CD4-positive, alpha-beta T cell (primary cell): ENCODE results near the gene NLK. TPM values are rescaled to one million over a fixed set of nuclear protein-coding genes. Genes with fewer than 3 reads are reported as not detected.

Experiments
- ATAC-seq: fragments of 200-7000 bp; cut with Tn5 transposase; one replicate; pipeline ENCODE4 v1.10.0; 2022; ENCODE audit warnings: mild to moderate bottlenecking; ENCODE audit not compliant: poor library complexity
- CTCF ChIA-PET: fragments of 350-600 bp; sonication (Branson Sonifier 250); formaldehyde crosslinking; loops from one replicate; lab custom pipeline; 2021; ENCODE audit warnings: antibody characterized with exemption, inconsistent platforms; lab: Charles Lee
- POLR2A ChIA-PET: fragments of 350-600 bp; sonication (Branson Sonifier 250); formaldehyde crosslinking; loops from one replicate; lab custom pipeline; 2021; ENCODE audit warnings: antibody characterized with exemption, inconsistent platforms; lab: Charles Lee
- DNase-seq, 14 experiments: peaks; one replicate each; pipeline ENCODE4 v3.0.0-alpha.2; 2013 to 2020; ENCODE audit warnings: mixed read lengths in 2 of 14
- H3K27ac ChIP-seq, 2 donors: one replicate each; pipeline versions ENCODE4 v1.5.1 to v1.7.0; 2013; ENCODE audit warnings: low read length in 2 of 2, low read depth in 1 of 2, mild to moderate bottlenecking in 1 of 2
- H3K27me3 ChIP-seq, 2 experiments: 1 replicate in 1 of 2; 2 replicates in 1 of 2; pipeline versions ENCODE4 v1.6.1 to v1.7.0; 2013; ENCODE audit warnings: low read length in 2 of 2, control low read depth in 1 of 2, mild to moderate bottlenecking in 1 of 2, moderate library complexity in 1 of 2; ENCODE audit not compliant: insufficient read depth in 2 of 2, control insufficient read depth in 1 of 2
- H3K36me3 ChIP-seq: one replicate; pipeline ENCODE4 v1.6.1; 2013; ENCODE audit warnings: low read length, control low read depth; ENCODE audit not compliant: insufficient read depth
- H3K4me1 ChIP-seq: one replicate; pipeline ENCODE4 v1.6.1; 2013; ENCODE audit warnings: low read length, control low read depth; ENCODE audit not compliant: insufficient read depth
- H3K4me3 ChIP-seq: one replicate; pipeline ENCODE4 v1.5.1; 2013; ENCODE audit warnings: mild to moderate bottlenecking, low read length, moderate library complexity
- H3K9me3 ChIP-seq, 2 experiments: 1 replicate in 1 of 2; 2 replicates in 1 of 2; pipeline versions ENCODE4 v1.6.1 to v1.7.0; 2013; ENCODE audit warnings: low read length in 2 of 2, mild to moderate bottlenecking in 2 of 2, control low read depth in 1 of 2, moderate library complexity in 1 of 2; ENCODE audit not compliant: control insufficient read depth in 1 of 2, insufficient read depth in 1 of 2
- H3K27ac Mint-ChIP-seq: one replicate; pipeline ENCODE4 v1.8.0; 2020; ENCODE audit warnings: mixed read lengths
- H3K27me3 Mint-ChIP-seq: one replicate; pipeline ENCODE4 v1.8.0; 2021; ENCODE audit warnings: mixed read lengths
- H3K36me3 Mint-ChIP-seq: one replicate; pipeline ENCODE4 v1.8.0; 2021; ENCODE audit warnings: low read depth, mixed read lengths
- H3K4me1 Mint-ChIP-seq: one replicate; pipeline ENCODE4 v1.8.0; 2021; ENCODE audit warnings: low read depth, mixed read lengths
- H3K4me3 Mint-ChIP-seq: one replicate; pipeline ENCODE4 v1.8.0; 2020; ENCODE audit warnings: mild to moderate bottlenecking, mixed read lengths
- H3K9me3 Mint-ChIP-seq: one replicate; pipeline ENCODE4 v1.8.0; 2020; ENCODE audit warnings: mixed read lengths
- intact Hi-C, 2 experiments: fragments of 100-400 bp; cut with DNase I in 1 of 2; cut with micrococcal nuclease in 1 of 2; formaldehyde crosslinking; loops; one replicate each; pipeline versions ENCODE4 v1.15.1 to v1.9.0; 2023 to 2025; cut with DNase I, micrococcal nuclease
- total RNA-seq, 174 experiments: library from RNA in 2 of 174; stranded (reverse) in 2 of 174; gene quantifications; one replicate each; pipeline ENCODE4 v1.2.3 and lab custom pipeline; 2021 to 2026
- TF ChIP-seq, protein P1 (sequence below): fragments of 200-600 bp; IDR thresholded peaks from one replicate; pipeline ENCODE4 v1.8.0; 2022; ENCODE audit warnings: antibody characterized with exemption, mild to moderate bottlenecking

Gene NLK
- total RNA-seq, 2 experiments from 2014 or later = 6.8 to 7.7 TPM

GRCh38 chr17:28161311-28161710 lies 118.8 kb downstream of the NLK start:
- peaks cover 11% of the 10 kb centered on the region for H3K36me3 Mint-ChIP-seq
- no peak overlapping the region for H3K4me3 Mint-ChIP-seq
- H3K27me3 Mint-ChIP-seq = no peaks in the 10 kb centered on the region
- H3K9me3 Mint-ChIP-seq = no peaks in the 10 kb centered on the region
- no peaks in the 10 kb centered on the region for H3K4me1 Mint-ChIP-seq
- intact Hi-C loops = no loop called here
- TF ChIP-seq, protein P1, sequence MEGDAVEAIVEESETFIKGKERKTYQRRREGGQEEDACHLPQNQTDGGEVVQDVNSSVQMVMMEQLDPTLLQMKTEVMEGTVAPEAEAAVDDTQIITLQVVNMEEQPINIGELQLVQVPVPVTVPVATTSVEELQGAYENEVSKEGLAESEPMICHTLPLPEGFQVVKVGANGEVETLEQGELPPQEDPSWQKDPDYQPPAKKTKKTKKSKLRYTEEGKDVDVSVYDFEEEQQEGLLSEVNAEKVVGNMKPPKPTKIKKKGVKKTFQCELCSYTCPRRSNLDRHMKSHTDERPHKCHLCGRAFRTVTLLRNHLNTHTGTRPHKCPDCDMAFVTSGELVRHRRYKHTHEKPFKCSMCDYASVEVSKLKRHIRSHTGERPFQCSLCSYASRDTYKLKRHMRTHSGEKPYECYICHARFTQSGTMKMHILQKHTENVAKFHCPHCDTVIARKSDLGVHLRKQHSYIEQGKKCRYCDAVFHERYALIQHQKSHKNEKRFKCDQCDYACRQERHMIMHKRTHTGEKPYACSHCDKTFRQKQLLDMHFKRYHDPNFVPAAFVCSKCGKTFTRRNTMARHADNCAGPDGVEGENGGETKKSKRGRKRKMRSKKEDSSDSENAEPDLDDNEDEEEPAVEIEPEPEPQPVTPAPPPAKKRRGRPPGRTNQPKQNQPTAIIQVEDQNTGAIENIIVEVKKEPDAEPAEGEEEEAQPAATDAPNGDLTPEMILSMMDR = no peak
- H3K9me3 ChIP-seq = no peaks in the 10 kb centered on the region
- no peak overlapping the region for H3K4me3 ChIP-seq
- ChIA-PET CTCF (no interaction called here), POLR2A (no interaction called here)
- no peaks in the 10 kb centered on the region for H3K27me3 ChIP-seq
- no peaks in the 10 kb centered on the region for H3K4me1 ChIP-seq
- H3K36me3 ChIP-seq = peaks cover 6% of the 10 kb centered on the region
- ATAC-seq (no peak), DNase-seq (no peak)
- H3K27ac ChIP-seq = no peak overlapping the region
- no peak overlapping the region for H3K27ac Mint-ChIP-seq

- Histone ChIP-seq H3K4me1 (no peaks in the 10 kb centered on the region), H3K27me3 (no peaks in the 10 kb centered on the region), H3K9me3 (no peaks in the 10 kb centered on the region), H3K4me3 (no peak overlapping the region), H3K36me3 (peaks cover 12% of the 10 kb centered on the region), H3K27ac (no peak overlapping the region)
- intact Hi-C loops = no loop called here
- H3K4me1 Mint-ChIP-seq = peaks cover 5% of the 10 kb centered on the region
- no peaks in the 10 kb centered on the region for H3K9me3 Mint-ChIP-seq
- no peak overlapping the region for H3K4me3 Mint-ChIP-seq
- DNase-seq (no peak), ATAC-seq (no peak)
- POLR2A ChIA-PET = no interaction called here
- TF ChIP-seq, protein P1 = no peak
- peaks cover 49% of the 10 kb centered on the region for H3K36me3 Mint-ChIP-seq
- CTCF ChIA-PET = no interaction called here
- H3K27me3 Mint-ChIP-seq = no peaks in the 10 kb centered on the region
- H3K27ac Mint-ChIP-seq = no peak overlapping the region
Measured at GRCh38 chr17:28166478-28166877, 124.0 kb downstream of the NLK start.

DNA sequence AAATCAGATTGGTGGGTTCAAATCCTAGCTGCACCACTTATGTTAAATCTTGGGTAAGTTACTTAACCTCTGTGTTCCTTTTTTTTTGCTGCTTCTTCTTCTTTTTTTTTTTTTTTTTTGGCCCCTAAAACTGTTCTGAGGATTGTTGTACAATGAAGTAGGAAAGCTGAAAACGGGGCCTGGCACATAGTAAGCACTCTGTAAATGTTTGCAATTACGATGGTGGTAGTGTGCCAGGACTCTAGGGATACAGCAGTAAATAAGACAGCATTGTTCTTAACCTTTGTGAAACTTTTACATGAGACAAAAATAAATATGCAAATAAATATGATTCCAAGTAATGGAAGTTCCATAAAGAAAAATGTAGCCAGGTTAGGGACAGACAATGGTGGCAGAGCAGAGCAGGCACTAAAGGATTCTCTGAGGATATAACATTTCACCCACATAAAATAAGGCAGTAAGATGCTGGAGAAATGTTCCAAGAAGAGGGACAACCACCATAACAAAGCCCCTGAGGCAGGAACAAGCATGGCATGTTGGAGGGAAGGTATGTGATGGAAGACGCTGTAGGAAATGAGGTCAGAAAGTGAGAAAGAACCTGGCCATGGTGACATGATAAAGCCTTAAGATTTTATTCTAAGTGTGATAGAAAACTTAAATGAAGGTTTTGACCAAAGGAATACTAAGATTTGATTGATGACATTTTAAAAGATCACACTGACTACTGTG lies 127.3 kb downstream of the NLK start:
- Histone ChIP-seq H3K4me1 (no peaks in the 10 kb centered on the region), H3K4me3 (no peak overlapping the region), H3K36me3 (peaks cover 12% of the 10 kb centered on the region), H3K27ac (no peak overlapping the region), H3K27me3 (no peaks in the 10 kb centered on the region), H3K9me3 (no peaks in the 10 kb centered on the region)
- ChIA-PET POLR2A (no interaction called here), CTCF (no interaction called here)
- Mint-ChIP-seq H3K36me3 (peaks cover 61% of the 10 kb centered on the region), H3K4me1 (peaks cover 18% of the 10 kb centered on the region), H3K27me3 (no peaks in the 10 kb centered on the region), H3K9me3 (no peaks in the 10 kb centered on the region), H3K4me3 (no peak overlapping the region), H3K27ac (no peak overlapping the region)
- no peak for ATAC-seq
- TF ChIP-seq, protein P1 = no peak
- intact Hi-C loops = no loop called here
- DNase-seq = no peak
